ENCODE measurements around the gene MKRN2OS.

DNA sequence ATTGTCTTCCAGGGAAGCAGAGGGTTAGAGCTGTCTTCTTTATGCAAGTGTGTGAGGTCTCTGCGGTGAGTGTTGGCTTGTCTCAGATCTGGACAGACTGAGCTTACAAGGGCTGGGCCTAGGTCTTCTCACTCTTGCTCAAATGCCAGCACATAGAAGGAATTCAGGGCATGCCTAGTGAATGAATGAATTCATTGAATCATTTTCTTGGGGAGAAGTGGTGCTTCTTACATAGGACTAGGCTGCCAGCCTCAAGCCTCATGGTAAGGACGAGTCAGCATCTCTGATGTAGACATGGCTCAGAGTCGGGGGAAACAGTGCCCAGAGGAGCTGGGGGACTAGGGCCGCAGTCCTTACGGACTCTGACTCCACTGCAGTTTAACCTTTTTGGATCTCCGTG is 28.8 kb upstream of the MKRN2OS start:
- TF ChIP-seq CTCF (IDR thresholded peaks at IDR 0.05; ENCODE audit: insufficient read depth, low read length, poor library complexity, severe bottlenecking): no peak
- no peak for TF ChIP-seq EZH2phosphoT487 (conservative IDR thresholded peaks at IDR 0.05; ENCODE audit: low read length)

Measured in SU-DHL-6 (cell line).